NT2/D1 (cell line): Measurements from ENCODE around the gene CAPN13.

Experiments
- SUZ12 ChIP-seq: IDR thresholded peaks from 2 replicates; pipeline ENCODE4 v1.6.1; 2011; ENCODE audit not compliant: insufficient read length, insufficient read depth; ENCODE audit errors: extremely low read depth
- YY1 ChIP-seq: IDR thresholded peaks from 2 replicates; pipeline ENCODE4 v1.6.1; 2011; ENCODE audit not compliant: insufficient read length, insufficient read depth
- ZNF274 ChIP-seq: IDR thresholded peaks from 2 replicates; pipeline ENCODE4 v1.6.1; 2011; ENCODE audit warnings: mild to moderate bottlenecking, low read depth, low read length

DNA sequence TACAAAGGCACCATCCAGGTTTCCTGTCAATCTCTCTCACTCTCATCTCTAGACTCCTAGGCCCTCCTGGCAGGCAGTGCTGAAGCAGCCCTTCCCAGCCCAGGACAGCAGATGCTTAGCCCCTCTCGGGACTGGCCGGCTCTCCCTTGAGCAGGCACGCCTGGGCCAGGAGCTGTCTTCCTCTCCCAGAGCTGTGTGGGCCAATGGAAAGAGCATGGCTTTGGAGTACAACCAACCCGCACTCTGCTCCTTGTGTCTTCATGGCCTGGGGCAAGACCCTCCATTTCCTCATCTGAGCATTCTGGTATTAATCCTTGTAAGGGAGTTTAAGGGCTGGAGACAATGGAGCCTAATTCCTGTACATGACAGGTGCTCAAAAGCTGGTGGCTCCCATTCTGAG is 97.2 kb downstream of the CAPN13 start:
- TF ChIP-seq ZNF274: no peak
- TF ChIP-seq YY1: no peak
- no peak for TF ChIP-seq SUZ12
